ENCODE measurements around the gene ELF1.
"Not testable (repeated sequence)": the region's sequence is repeated elsewhere in the genome, so short reads cannot be mapped to it uniquely, and the experiment has no call there.

Gene ELF1

GRCh38 chr13:40980461-40980860 lies 38.7 kb downstream of the ELF1 start:
- DNase-seq, result no peak

- no peak for DNase-seq
Measured at GRCh38 chr13:40979232-40979631, 39.9 kb downstream of the ELF1 start.

GRCh38 chr13:40978109-40978508 lies 41.0 kb downstream of the ELF1 start:
- not testable (repeated sequence) for DNase-seq

- DNase-seq, result no peak
Measured at GRCh38 chr13:40975441-40975840, 43.7 kb downstream of the ELF1 start.

- no peak for DNase-seq
Measured at GRCh38 chr13:40974460-40975407, 44.4 kb downstream of the ELF1 start.

GRCh38 chr13:40973409-40973808 lies 45.7 kb downstream of the ELF1 start:
- no peak for DNase-seq

- DNase-seq, result no peak
Measured at GRCh38 chr13:40971321-40971720, 47.8 kb downstream of the ELF1 start.

- DNase-seq, result no peak
Measured at GRCh38 chr13:40970803-40971202, 48.3 kb downstream of the ELF1 start.

GRCh38 chr13:40969169-40969901 lies 49.8 kb downstream of the ELF1 start:
- DNase-seq, result no peak

- no peak for DNase-seq
Measured at GRCh38 chr13:40968416-40969000, 50.6 kb downstream of the ELF1 start.

GRCh38 chr13:40966298-40966697 lies 52.8 kb downstream of the ELF1 start:
- DNase-seq, result no peak

- DNase-seq, result no peak
Measured at GRCh38 chr13:40963927-40964326, 55.2 kb downstream of the ELF1 start.

GRCh38 chr13:40961826-40962225 lies 57.3 kb downstream of the ELF1 start:
- no peak for DNase-seq

- DNase-seq, result no peak
Measured at GRCh38 chr13:40961214-40961613, 57.9 kb downstream of the ELF1 start.

- no peak for DNase-seq
Measured at GRCh38 chr13:40960716-40961115, 58.4 kb downstream of the ELF1 start.

- no peak for DNase-seq
Measured at GRCh38 chr13:40958655-40959054, 60.5 kb downstream of the ELF1 start.

- DNase-seq, result no peak
Measured at GRCh38 chr13:40946485-40946884, 72.6 kb downstream of the ELF1 start.

- no peak for DNase-seq
Measured at GRCh38 chr13:40943073-40943472, 76.0 kb downstream of the ELF1 start.

GRCh38 chr13:40941581-40941980 lies 77.5 kb downstream of the ELF1 start:
- no peak for DNase-seq

GRCh38 chr13:40940841-40941240 lies 78.3 kb downstream of the ELF1 start:
- no peak for DNase-seq

- no peak for DNase-seq
Measured at GRCh38 chr13:40933508-40934204, 85.5 kb downstream of the ELF1 start.

GRCh38 chr13:40932252-40932651 lies 86.9 kb downstream of the ELF1 start:
- no peak for DNase-seq

GRCh38 chr13:40931719-40932118 lies 87.4 kb downstream of the ELF1 start:
- DNase-seq, result no peak
